Measurements from ENCODE around the gene KRTAP6-3. TPM values are rescaled to one million over a fixed set of nuclear protein-coding genes. Genes with fewer than 3 reads are reported as not detected.

KRTAP6-3 gene
- not detected in 5 replicates for total RNA-seq (2022; extraction: Qiagen RNA extraction; ENCODE audit: low read depth)

GRCh38 chr21:30592140-30592539, at the start of gene KRTAP6-3:
Gene KRTAP6-3 (plus strand): TSS chr21:30592440. CDS start chr21:30592446, 6 bp downstream.

GRCh38 chr21:30561264-30561895, 30.9 kb upstream of the KRTAP6-3 start, which contains the start of gene KRTAP19-7:
Gene KRTAP19-7 (minus strand): TSS chr21:30561314. CDS start chr21:30561289, 25 bp downstream.

GRCh38 chr21:30590297-30590696, 1.9 kb upstream of the KRTAP6-3 start, which contains the start of gene KRTAP22-2:
Gene KRTAP22-2 (minus strand): TSS chr21:30590397.

GRCh38 chr21:30598802-30599201, 6.6 kb downstream of the KRTAP6-3 start, which contains the start of gene KRTAP6-2:
Gene KRTAP6-2 (minus strand): TSS chr21:30598902. CDS start chr21:30598874, 28 bp downstream.

GRCh38 chr21:30600787-30601186, 8.5 kb downstream of the KRTAP6-3 start, which contains the start of gene KRTAP22-1:
Gene KRTAP22-1 (plus strand): TSS chr21:30601087.

GRCh38 chr21:30613836-30614235, 21.6 kb downstream of the KRTAP6-3 start, which contains the start of gene KRTAP6-1:
Gene KRTAP6-1 (minus strand): TSS chr21:30613930. CDS start chr21:30613904, 26 bp downstream.

GRCh38 chr21:30616125-30616524, 23.9 kb downstream of the KRTAP6-3 start, which contains the start of gene KRTAP20-1:
Gene KRTAP20-1 (plus strand): TSS chr21:30616425. CDS start chr21:30616455, 30 bp downstream.

GRCh38 chr21:30620522-30620921, 28.3 kb downstream of the KRTAP6-3 start, which contains the start of gene KRTAP20-4:
Gene KRTAP20-4 (plus strand): TSS chr21:30620627.

GRCh38 chr21:30634906-30635305, 42.7 kb downstream of the KRTAP6-3 start, which contains the start of gene KRTAP20-2:
Gene KRTAP20-2 (plus strand): TSS chr21:30635206. CDS start chr21:30635264, 58 bp downstream.

GRCh38 chr21:30642564-30642963, 50.3 kb downstream of the KRTAP6-3 start, which contains the start of gene KRTAP20-3:
Gene KRTAP20-3 (plus strand): TSS chr21:30642864.

Other genes with a start within 250 kb of the KRTAP6-3 start
- not detected in 5 replicates for gene KRTAP23-1, start 243.8 kb upstream of the KRTAP6-3 start, total RNA-seq (2022; extraction: Qiagen RNA extraction; ENCODE audit: low read depth)
- gene KRTAP13-2, start 220.2 kb upstream of the KRTAP6-3 start, total RNA-seq (2022; extraction: Qiagen RNA extraction; ENCODE audit: low read depth) = not detected in 5 replicates
- not detected in 5 replicates for gene KRTAP13-1, start 196.4 kb upstream of the KRTAP6-3 start, total RNA-seq (2022; extraction: Qiagen RNA extraction; ENCODE audit: low read depth)
- not detected in 5 replicates for gene KRTAP13-3, start 166.5 kb upstream of the KRTAP6-3 start, total RNA-seq (2022; extraction: Qiagen RNA extraction; ENCODE audit: low read depth)
- gene KRTAP13-4, start 162.2 kb upstream of the KRTAP6-3 start, total RNA-seq (2022; extraction: Qiagen RNA extraction; ENCODE audit: low read depth) = not detected in 5 replicates
- not detected in 5 replicates for gene KRTAP15-1, start 152.2 kb upstream of the KRTAP6-3 start, total RNA-seq (2022; extraction: Qiagen RNA extraction; ENCODE audit: low read depth)
- not detected in 5 replicates for gene KRTAP19-1, start 112.1 kb upstream of the KRTAP6-3 start, total RNA-seq (2022; extraction: Qiagen RNA extraction; ENCODE audit: low read depth)
- not detected in 5 replicates for gene KRTAP19-2, start 105.0 kb upstream of the KRTAP6-3 start, total RNA-seq (2022; extraction: Qiagen RNA extraction; ENCODE audit: low read depth)
- not detected in 5 replicates for gene KRTAP19-3, start 100.4 kb upstream of the KRTAP6-3 start, total RNA-seq (2022; extraction: Qiagen RNA extraction; ENCODE audit: low read depth)
- not detected in 5 replicates for gene KRTAP19-4, start 95.3 kb upstream of the KRTAP6-3 start, total RNA-seq (2022; extraction: Qiagen RNA extraction; ENCODE audit: low read depth)
- not detected in 5 replicates for gene KRTAP19-5, start 90.3 kb upstream of the KRTAP6-3 start, total RNA-seq (2022; extraction: Qiagen RNA extraction; ENCODE audit: low read depth)
- not detected in 5 replicates for gene KRTAP19-6, start 50.6 kb upstream of the KRTAP6-3 start, total RNA-seq (2022; extraction: Qiagen RNA extraction; ENCODE audit: low read depth)
- gene KRTAP19-7, start 31.1 kb upstream of the KRTAP6-3 start, total RNA-seq (2022; extraction: Qiagen RNA extraction; ENCODE audit: low read depth) = not detected in 5 replicates
- not detected in 5 replicates for gene KRTAP22-2, start 2.0 kb upstream of the KRTAP6-3 start, total RNA-seq (2022; extraction: Qiagen RNA extraction; ENCODE audit: low read depth)
- not detected in 5 replicates for gene KRTAP6-2, start 6.5 kb downstream of the KRTAP6-3 start, total RNA-seq (2022; extraction: Qiagen RNA extraction; ENCODE audit: low read depth)
- gene KRTAP22-1, start 8.6 kb downstream of the KRTAP6-3 start, total RNA-seq (2022; extraction: Qiagen RNA extraction; ENCODE audit: low read depth) = not detected in 5 replicates
- not detected in 5 replicates for gene KRTAP6-1, start 21.5 kb downstream of the KRTAP6-3 start, total RNA-seq (2022; extraction: Qiagen RNA extraction; ENCODE audit: low read depth)
- gene KRTAP20-1, start 24.0 kb downstream of the KRTAP6-3 start, total RNA-seq (2022; extraction: Qiagen RNA extraction; ENCODE audit: low read depth) = not detected in 5 replicates
- gene KRTAP20-4, start 28.2 kb downstream of the KRTAP6-3 start, total RNA-seq (2022; extraction: Qiagen RNA extraction; ENCODE audit: low read depth) = not detected in 5 replicates
- not detected in 5 replicates for gene KRTAP20-2, start 42.8 kb downstream of the KRTAP6-3 start, total RNA-seq (2022; extraction: Qiagen RNA extraction; ENCODE audit: low read depth)
- gene KRTAP20-3, start 50.4 kb downstream of the KRTAP6-3 start, total RNA-seq (2022; extraction: Qiagen RNA extraction; ENCODE audit: low read depth) = not detected in 5 replicates
- gene KRTAP21-3, start 126.3 kb downstream of the KRTAP6-3 start, total RNA-seq (2022; extraction: Qiagen RNA extraction; ENCODE audit: low read depth) = not detected in 5 replicates
- not detected in 5 replicates for gene KRTAP21-2, start 154.8 kb downstream of the KRTAP6-3 start, total RNA-seq (2022; extraction: Qiagen RNA extraction; ENCODE audit: low read depth)
- not detected in 5 replicates for gene KRTAP21-1, start 163.0 kb downstream of the KRTAP6-3 start, total RNA-seq (2022; extraction: Qiagen RNA extraction; ENCODE audit: low read depth)
- gene KRTAP8-1, start 220.8 kb downstream of the KRTAP6-3 start, total RNA-seq (2022; extraction: Qiagen RNA extraction; ENCODE audit: low read depth) = not detected in 5 replicates
- not detected in 5 replicates for gene KRTAP7-1, start 237.3 kb downstream of the KRTAP6-3 start, total RNA-seq (2022; extraction: Qiagen RNA extraction; ENCODE audit: low read depth)

All from A549 treated with GW870086 at 1 μM for 4 hours (cell line).